Measurements from ENCODE around the gene MRPS31.
A peak's percentile ranks its signal among the peaks of the same experiment; 100 is the strongest.

Gene MRPS31

GRCh38 chr13:40692946-40693345 lies 78.0 kb downstream of the MRPS31 start:
- ChIA-PET CTCF (no interaction called here), POLR2A (no interaction called here)
- Histone ChIP-seq H3K27me3 (replicated peaks in 2 of 5; ENCODE audit: control insufficient read depth in 4 of 5, insufficient read depth in 5 of 5, low read length in 4 of 5) (no peaks in the 10 kb centered on the region), H3K4me1 (ENCODE audit: control extremely low read depth in 1 of 4, control insufficient read depth in 4 of 4, insufficient read depth in 4 of 4, low read length in 3 of 4) (no peaks in the 10 kb centered on the region), H3K9me3 (ENCODE audit: control extremely low read depth in 1 of 5, control insufficient read depth in 4 of 5, insufficient read depth in 2 of 5, low read depth in 1 of 5, low read length in 4 of 5) (peaks cover 0 to 1% (median 0%) of the 10 kb centered on the region in 5 experiments), H3K4me3 (ENCODE audit: control insufficient read depth in 1 of 7, extremely low read depth in 1 of 7, insufficient read depth in 4 of 7, low read depth in 2 of 7, low read length in 6 of 7) (no peak overlapping the region), H3K27ac (ENCODE audit: insufficient read depth in 1 of 2, low read depth in 1 of 2, low read length in 2 of 2, poor library complexity in 1 of 2, severe bottlenecking in 2 of 2) (no peak overlapping the region), H3K36me3 (ENCODE audit: control insufficient read depth in 4 of 4, insufficient read depth in 4 of 4, low read length in 3 of 4) (no peaks in the 10 kb centered on the region)
- WGBS (ENCODE audit: insufficient coverage): no CpG with 5 or more reads among the region's 2 CpGs
- peak in 1 of 3 donors; percentile 12 for DNase-seq

- H3K36me3 ChIP-seq (ENCODE audit: control insufficient read depth in 4 of 4, insufficient read depth in 4 of 4, low read length in 3 of 4): no peaks in the 10 kb centered on the region
- H3K27me3 ChIP-seq (replicated peaks in 2 of 5; ENCODE audit: control insufficient read depth in 4 of 5, insufficient read depth in 5 of 5, low read length in 4 of 5): no peaks in the 10 kb centered on the region
- H3K27ac ChIP-seq (ENCODE audit: insufficient read depth in 1 of 2, low read depth in 1 of 2, low read length in 2 of 2, poor library complexity in 1 of 2, severe bottlenecking in 2 of 2): no peak overlapping the region
- whole genome bisulfite sequencing (ENCODE audit: insufficient coverage): 100% methylated on average over 1 of the region's 3 CpGs
- POLR2A ChIA-PET: interaction anchor here (0.7 kb wide), 1 partner anchor 434 kb away, joined by 5 read pairs; no protein-coding TSS in a partner anchor
- no peaks in the 10 kb centered on the region for H3K9me3 ChIP-seq (ENCODE audit: control extremely low read depth in 1 of 5, control insufficient read depth in 4 of 5, insufficient read depth in 2 of 5, low read depth in 1 of 5, low read length in 4 of 5)
- no peaks in the 10 kb centered on the region for H3K4me1 ChIP-seq (ENCODE audit: control extremely low read depth in 1 of 4, control insufficient read depth in 4 of 4, insufficient read depth in 4 of 4, low read length in 3 of 4)
- CTCF ChIA-PET: interaction anchor here (0.6 to 0.9 kb wide), 2 partner anchors 12 to 1004 kb away, joined by 3 to 4 read pairs; no protein-coding TSS in a partner anchor
- H3K4me3 ChIP-seq (ENCODE audit: control insufficient read depth in 1 of 7, extremely low read depth in 1 of 7, insufficient read depth in 4 of 7, low read depth in 2 of 7, low read length in 6 of 7): no peak overlapping the region
- DNase-seq: no peak
These were observed 82.2 kb downstream of the MRPS31 start for GRCh38 chr13:40688781-40689180.

GRCh38 chr13:40682449-40683240 lies 88.3 kb downstream of the MRPS31 start:
- no peaks in the 10 kb centered on the region for H3K27me3 ChIP-seq (replicated peaks in 2 of 5; ENCODE audit: control insufficient read depth in 4 of 5, insufficient read depth in 5 of 5, low read length in 4 of 5)
- no peaks in the 10 kb centered on the region for H3K9me3 ChIP-seq (ENCODE audit: control extremely low read depth in 1 of 5, control insufficient read depth in 4 of 5, insufficient read depth in 2 of 5, low read depth in 1 of 5, low read length in 4 of 5)
- POLR2A ChIA-PET: interaction anchor here (0.6 kb wide), 1 partner anchor 1645 kb away, joined by 3 read pairs; the partner anchor contains the start of gene PROSER1
- peak in 2 of 3 donors; percentile 56 for DNase-seq
- CTCF ChIA-PET: interaction anchor here (0.7 to 7.6 kb wide), 33 partner anchors 10 to 1630 kb away, joined by 3 to 56 read pairs (median 3); no protein-coding TSS in a partner anchor
- WGBS (ENCODE audit: insufficient coverage): 66% methylated on average over 4 of the region's 11 CpGs
- H3K27ac ChIP-seq (ENCODE audit: insufficient read depth in 1 of 2, low read depth in 1 of 2, low read length in 2 of 2, poor library complexity in 1 of 2, severe bottlenecking in 2 of 2): no peak overlapping the region
- H3K36me3 ChIP-seq (ENCODE audit: control insufficient read depth in 4 of 4, insufficient read depth in 4 of 4, low read length in 3 of 4): no peaks in the 10 kb centered on the region
- peak overlapping the region in 1 of 7 experiments; percentile 48 for H3K4me3 ChIP-seq (ENCODE audit: control insufficient read depth in 1 of 7, extremely low read depth in 1 of 7, insufficient read depth in 4 of 7, low read depth in 2 of 7, low read length in 6 of 7)
- peaks cover 3 to 26% (median 16%) of the 10 kb centered on the region in 4 experiments for H3K4me1 ChIP-seq (ENCODE audit: control extremely low read depth in 1 of 4, control insufficient read depth in 4 of 4, insufficient read depth in 4 of 4, low read length in 3 of 4)

GRCh38 chr13:40681341-40682146 lies 89.4 kb downstream of the MRPS31 start:
- Histone ChIP-seq H3K9me3 (ENCODE audit: control extremely low read depth in 1 of 5, control insufficient read depth in 4 of 5, insufficient read depth in 2 of 5, low read depth in 1 of 5, low read length in 4 of 5) (no peaks in the 10 kb centered on the region), H3K4me1 (ENCODE audit: control extremely low read depth in 1 of 4, control insufficient read depth in 4 of 4, insufficient read depth in 4 of 4, low read length in 3 of 4) (peaks cover 4 to 26% (median 16%) of the 10 kb centered on the region in 4 experiments), H3K4me3 (ENCODE audit: control insufficient read depth in 1 of 7, extremely low read depth in 1 of 7, insufficient read depth in 4 of 7, low read depth in 2 of 7, low read length in 6 of 7) (peak overlapping the region in 4 of 7 experiments; percentile 10 to 47 (median 28)), H3K27ac (ENCODE audit: insufficient read depth in 1 of 2, low read depth in 1 of 2, low read length in 2 of 2, poor library complexity in 1 of 2, severe bottlenecking in 2 of 2) (no peak overlapping the region), H3K27me3 (replicated peaks in 2 of 5; ENCODE audit: control insufficient read depth in 4 of 5, insufficient read depth in 5 of 5, low read length in 4 of 5) (no peaks in the 10 kb centered on the region), H3K36me3 (ENCODE audit: control insufficient read depth in 4 of 4, insufficient read depth in 4 of 4, low read length in 3 of 4) (no peaks in the 10 kb centered on the region)
- ChIA-PET POLR2A (interaction anchor here (0.6 to 1.3 kb wide), 2 partner anchors 9 to 463 kb away, joined by 3 read pairs; no protein-coding TSS in a partner anchor), CTCF (interaction anchor here (0.5 to 7.6 kb wide), 25 partner anchors 9 to 1629 kb away, joined by 3 to 56 read pairs (median 3); no protein-coding TSS in a partner anchor)
- DNase-seq: peak; percentile 88 to 98 (median 97)
- WGBS (ENCODE audit: insufficient coverage): 0% methylated on average over 7 of the region's 7 CpGs

- ChIA-PET CTCF (interaction anchor here (0.5 to 7.6 kb wide), 11 partner anchors 8 to 897 kb away, joined by 3 to 56 read pairs (median 4); no protein-coding TSS in a partner anchor), POLR2A (interaction anchor here (1.3 kb wide), 1 partner anchor 8 kb away, joined by 3 read pairs; no protein-coding TSS in a partner anchor)
- Histone ChIP-seq H3K27me3 (replicated peaks in 2 of 5; ENCODE audit: control insufficient read depth in 4 of 5, insufficient read depth in 5 of 5, low read length in 4 of 5) (no peaks in the 10 kb centered on the region), H3K4me3 (ENCODE audit: control insufficient read depth in 1 of 7, extremely low read depth in 1 of 7, insufficient read depth in 4 of 7, low read depth in 2 of 7, low read length in 6 of 7) (peak overlapping the region in 3 of 7 experiments; percentile 26 to 44 (median 42)), H3K9me3 (ENCODE audit: control extremely low read depth in 1 of 5, control insufficient read depth in 4 of 5, insufficient read depth in 2 of 5, low read depth in 1 of 5, low read length in 4 of 5) (no peaks in the 10 kb centered on the region), H3K4me1 (ENCODE audit: control extremely low read depth in 1 of 4, control insufficient read depth in 4 of 4, insufficient read depth in 4 of 4, low read length in 3 of 4) (peaks cover 7 to 31% (median 16%) of the 10 kb centered on the region in 4 experiments), H3K27ac (ENCODE audit: insufficient read depth in 1 of 2, low read depth in 1 of 2, low read length in 2 of 2, poor library complexity in 1 of 2, severe bottlenecking in 2 of 2) (no peak overlapping the region), H3K36me3 (ENCODE audit: control insufficient read depth in 4 of 4, insufficient read depth in 4 of 4, low read length in 3 of 4) (no peaks in the 10 kb centered on the region)
- 58% methylated on average over 3 of the region's 7 CpGs for WGBS (ENCODE audit: insufficient coverage)
- DNase-seq: peak in 1 of 3 donors; percentile 27
These were observed 90.2 kb downstream of the MRPS31 start for GRCh38 chr13:40680659-40681323.

GRCh38 chr13:40679480-40679985 lies 91.5 kb downstream of the MRPS31 start:
- H3K9me3 ChIP-seq (ENCODE audit: control extremely low read depth in 1 of 5, control insufficient read depth in 4 of 5, insufficient read depth in 2 of 5, low read depth in 1 of 5, low read length in 4 of 5): no peaks in the 10 kb centered on the region
- H3K27me3 ChIP-seq (replicated peaks in 2 of 5; ENCODE audit: control insufficient read depth in 4 of 5, insufficient read depth in 5 of 5, low read length in 4 of 5): no peaks in the 10 kb centered on the region
- peaks cover 7 to 31% (median 16%) of the 10 kb centered on the region in 4 experiments for H3K4me1 ChIP-seq (ENCODE audit: control extremely low read depth in 1 of 4, control insufficient read depth in 4 of 4, insufficient read depth in 4 of 4, low read length in 3 of 4)
- CTCF ChIA-PET: interaction anchor here (1.6 to 7.6 kb wide), 4 partner anchors 11 to 896 kb away, joined by 4 to 56 read pairs (median 16); no protein-coding TSS in a partner anchor
- no peak overlapping the region for H3K4me3 ChIP-seq (ENCODE audit: control insufficient read depth in 1 of 7, extremely low read depth in 1 of 7, insufficient read depth in 4 of 7, low read depth in 2 of 7, low read length in 6 of 7)
- POLR2A ChIA-PET: no interaction called here
- no peak for DNase-seq
- no peaks in the 10 kb centered on the region for H3K36me3 ChIP-seq (ENCODE audit: control insufficient read depth in 4 of 4, insufficient read depth in 4 of 4, low read length in 3 of 4)
- H3K27ac ChIP-seq (ENCODE audit: insufficient read depth in 1 of 2, low read depth in 1 of 2, low read length in 2 of 2, poor library complexity in 1 of 2, severe bottlenecking in 2 of 2): no peak overlapping the region
- WGBS (ENCODE audit: insufficient coverage): 92% methylated on average over 4 of the region's 6 CpGs
